SU-DHL-6 (cell line): ENCODE results near the gene PHACTR3.

Experiments
- CTCF ChIP-seq: fragments of 200-600 bp; sonication (generic); IDR thresholded peaks from one replicate; pipeline ENCODE4 v1.5.1; 2017; ENCODE audit warnings: antibody characterized with exemption, mild to moderate bottlenecking, low read length, moderate library complexity; ENCODE audit not compliant: insufficient read depth, poor library complexity, severe bottlenecking
- EZH2phosphoT487 ChIP-seq: fragments of 200-600 bp; sonication (generic), shearing (Covaris generic); conservative IDR thresholded peaks from 2 replicates; pipeline ENCODE4 v1.6.1; 2018; ENCODE audit warnings: mild to moderate bottlenecking, antibody characterized with exemption, low read length, moderate library complexity, mixed read lengths

GRCh38 chr20:59733351-59733750 lies 129.0 kb downstream of the PHACTR3 start:
- TF ChIP-seq CTCF (no peak), EZH2phosphoT487 (no peak)
